ENCODE data around the gene PTPRJ.
"Not testable (repeated sequence)": the region's sequence is repeated elsewhere in the genome, so short reads cannot be mapped to it uniquely, and the experiment has no call there.

Gene PTPRJ

GRCh38 chr11:48123934-48124755 lies 143.8 kb downstream of the PTPRJ start:
- DNase-seq (ENCODE audit: insufficient read length) (no peak), FAIRE-seq (no peak)
- TF ChIP-seq POLR2A (IDR thresholded peaks at IDR 0.05; ENCODE audit: low read depth, low read length), result no peak
- TF ChIP-seq TAF1 (IDR thresholded peaks at IDR 0.05; ENCODE audit: borderline replicate concordance, low read depth, low read length), result no peak
- TF ChIP-seq POLR2AphosphoS5 (IDR thresholded peaks at IDR 0.05; ENCODE audit: low read depth, low read length), result no peak

DNA sequence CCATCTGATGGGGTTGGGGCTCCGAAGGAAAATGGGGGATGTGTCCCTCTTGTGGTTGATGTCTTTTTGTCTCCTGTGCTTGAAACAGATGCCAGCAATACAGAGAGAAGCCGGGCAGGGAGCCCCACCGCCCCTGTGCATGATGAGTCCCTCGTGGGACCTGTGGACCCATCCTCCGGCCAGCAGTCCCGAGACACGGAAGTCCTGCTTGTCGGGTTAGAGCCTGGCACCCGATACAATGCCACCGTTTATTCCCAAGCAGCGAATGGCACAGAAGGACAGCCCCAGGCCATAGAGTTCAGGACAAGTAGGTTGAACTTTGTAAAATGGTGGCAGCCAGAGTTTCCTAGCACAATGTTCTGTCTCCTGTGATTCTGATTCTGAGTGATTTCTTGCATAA lies 144.5 kb downstream of the PTPRJ start:
- TF ChIP-seq TAF1 (IDR thresholded peaks at IDR 0.05; ENCODE audit: borderline replicate concordance, low read depth, low read length) (no peak), POLR2A (IDR thresholded peaks at IDR 0.05; ENCODE audit: low read depth, low read length) (no peak), POLR2AphosphoS5 (IDR thresholded peaks at IDR 0.05; ENCODE audit: low read depth, low read length) (no peak)
- DNase-seq (ENCODE audit: insufficient read length), result no peak
- peak; percentile 44 for FAIRE-seq

DNA sequence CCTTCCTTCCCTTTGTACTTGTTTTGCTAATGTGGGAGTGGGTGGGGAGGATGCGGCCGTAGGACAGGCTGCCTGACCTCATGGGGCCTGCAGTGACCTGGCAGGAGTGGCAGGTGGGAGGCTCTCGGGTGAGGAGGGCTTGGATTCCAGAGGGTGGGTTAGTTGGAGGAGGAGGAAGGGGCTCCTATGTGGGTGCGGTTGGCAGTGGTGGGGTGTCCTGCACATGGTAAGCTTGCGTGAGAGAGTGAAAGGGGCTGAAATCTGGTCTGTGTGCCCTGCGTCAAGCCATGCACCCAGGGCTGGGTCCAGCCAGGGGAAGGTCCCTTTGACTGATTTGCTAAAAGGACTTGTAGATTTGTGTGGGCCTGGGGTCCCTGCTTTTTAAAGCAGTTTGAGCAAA lies 145.5 kb downstream of the PTPRJ start:
- DNase-seq (ENCODE audit: insufficient read length) (no peak), FAIRE-seq (no peak)
- no peak for TF ChIP-seq POLR2AphosphoS5 (IDR thresholded peaks at IDR 0.05; ENCODE audit: low read depth, low read length)
- no peak for TF ChIP-seq POLR2A (IDR thresholded peaks at IDR 0.05; ENCODE audit: low read depth, low read length)
- TF ChIP-seq TAF1 (IDR thresholded peaks at IDR 0.05; ENCODE audit: borderline replicate concordance, low read depth, low read length), result no peak

- TF ChIP-seq TAF1 (IDR thresholded peaks at IDR 0.05; ENCODE audit: borderline replicate concordance, low read depth, low read length) (no peak), POLR2A (IDR thresholded peaks at IDR 0.05; ENCODE audit: low read depth, low read length) (no peak)
- DNase-seq (ENCODE audit: insufficient read length) (no peak), FAIRE-seq (no peak)
Observed at GRCh38 chr11:48127521-48128183, 147.3 kb downstream of the PTPRJ start.

DNA sequence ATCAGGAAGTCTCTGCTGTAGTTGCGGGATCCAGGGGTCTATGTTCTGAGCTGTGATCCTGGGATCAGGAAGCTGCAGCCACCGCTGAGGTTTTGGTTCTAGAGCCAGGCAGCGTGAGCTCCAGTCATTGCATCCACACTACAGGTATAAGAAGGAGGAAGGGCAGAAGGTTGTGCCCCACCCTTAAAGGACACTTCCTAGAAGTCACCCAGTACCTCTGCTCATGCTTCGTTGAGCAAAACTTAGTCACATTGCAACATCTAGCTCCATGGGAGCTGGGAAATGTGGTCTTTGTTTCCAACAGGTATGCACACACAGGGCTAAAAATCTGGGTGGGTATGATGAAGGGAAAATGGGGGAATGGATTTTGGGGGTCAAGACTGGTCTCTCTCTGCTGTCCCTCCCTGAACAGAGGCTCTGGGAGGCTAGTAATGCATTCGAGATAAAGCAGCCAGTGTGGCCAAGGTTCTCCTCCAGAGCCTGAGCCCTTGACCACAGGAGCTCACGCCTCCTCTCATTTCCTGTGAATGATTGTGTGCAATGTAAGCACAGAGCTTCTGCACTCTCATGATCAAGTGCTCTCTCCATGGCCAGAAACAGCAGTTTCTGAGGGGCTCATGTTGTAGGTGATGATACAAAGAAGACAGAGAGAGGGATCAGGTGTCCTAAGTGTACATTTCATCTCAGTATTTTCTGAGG lies 149.5 kb downstream of the PTPRJ start:
- DNase-seq (ENCODE audit: insufficient read length) (no peak), FAIRE-seq (no peak)
- TF ChIP-seq POLR2AphosphoS5 (IDR thresholded peaks at IDR 0.05; ENCODE audit: low read depth, low read length), result no peak
- TF ChIP-seq POLR2A (IDR thresholded peaks at IDR 0.05; ENCODE audit: low read depth, low read length), result no peak
- no peak for TF ChIP-seq TAF1 (IDR thresholded peaks at IDR 0.05; ENCODE audit: borderline replicate concordance, low read depth, low read length)

DNA sequence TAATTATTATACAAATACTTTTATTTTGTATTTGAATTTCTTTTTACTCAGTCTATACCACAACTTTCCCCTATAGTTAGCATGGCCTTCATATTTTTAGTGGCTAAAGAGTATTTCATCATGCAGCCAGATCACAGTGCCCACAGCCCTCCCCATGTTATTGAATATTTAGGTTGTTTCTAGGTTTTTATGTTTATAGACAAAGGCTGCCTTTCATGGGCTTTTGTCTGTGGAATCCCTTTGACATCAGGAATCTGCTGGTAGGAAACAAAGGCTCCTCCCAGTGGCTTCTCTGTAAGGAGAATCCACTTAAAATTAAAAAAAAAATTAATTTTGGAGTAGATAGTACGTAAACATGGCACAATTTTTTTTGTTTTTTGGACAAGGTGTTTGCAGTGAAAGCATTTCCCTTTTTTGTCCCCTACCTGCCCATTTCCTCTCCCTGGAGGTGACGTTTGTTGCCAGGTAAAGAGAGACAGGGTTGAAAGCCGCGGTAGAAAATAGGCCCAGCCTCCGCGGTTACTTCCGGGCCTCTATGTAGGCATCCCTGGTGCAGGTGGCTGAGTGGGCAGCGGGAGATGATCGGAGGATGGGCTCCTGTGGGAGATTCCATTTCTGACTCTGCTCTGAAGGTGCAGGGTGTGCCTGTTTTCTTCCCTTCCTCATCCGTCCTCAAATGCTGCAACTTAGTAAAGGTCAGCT lies 154.0 kb downstream of the PTPRJ start:
- no peak for FAIRE-seq
- no peak for DNase-seq (ENCODE audit: insufficient read length)
- TF ChIP-seq POLR2A (IDR thresholded peaks at IDR 0.05; ENCODE audit: low read depth, low read length), result no peak
- TF ChIP-seq TAF1 (IDR thresholded peaks at IDR 0.05; ENCODE audit: borderline replicate concordance, low read depth, low read length), result no peak
- no peak for TF ChIP-seq POLR2AphosphoS5 (IDR thresholded peaks at IDR 0.05; ENCODE audit: low read depth, low read length)

GRCh38 chr11:48138222-48138621 lies 157.9 kb downstream of the PTPRJ start:
- FAIRE-seq (no peak), DNase-seq (ENCODE audit: insufficient read length) (no peak)
- TF ChIP-seq POLR2AphosphoS5 (IDR thresholded peaks at IDR 0.05; ENCODE audit: low read depth, low read length) (no peak), POLR2A (IDR thresholded peaks at IDR 0.05; ENCODE audit: low read depth, low read length) (no peak), TAF1 (IDR thresholded peaks at IDR 0.05; ENCODE audit: borderline replicate concordance, low read depth, low read length) (no peak)

DNA sequence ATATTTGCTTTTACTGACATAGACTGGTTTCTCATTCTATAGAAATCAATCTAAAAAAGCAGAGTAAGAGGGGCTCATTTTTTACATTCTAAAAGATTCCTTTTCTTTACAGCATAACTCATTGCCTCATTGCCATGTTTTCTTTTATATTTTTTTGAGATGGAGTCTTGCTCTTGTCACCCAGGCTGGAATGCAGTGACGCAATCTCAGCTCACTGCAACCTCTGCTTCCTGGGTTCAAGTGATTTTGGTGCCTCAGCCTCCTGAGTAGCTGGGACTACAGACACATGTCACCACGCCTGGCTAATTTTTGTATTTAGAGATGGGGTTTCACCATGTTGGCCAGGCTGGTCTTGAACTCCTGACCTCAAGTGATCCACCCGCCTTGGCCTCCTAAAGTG lies 159.5 kb downstream of the PTPRJ start:
- FAIRE-seq; DNase-seq (ENCODE audit: insufficient read length): not testable (repeated sequence)

GRCh38 chr11:48141475-48142122 lies 161.2 kb downstream of the PTPRJ start:
- TF ChIP-seq POLR2A (IDR thresholded peaks at IDR 0.05; ENCODE audit: low read depth, low read length), result no peak
- TF ChIP-seq POLR2AphosphoS5 (IDR thresholded peaks at IDR 0.05; ENCODE audit: low read depth, low read length), result no peak
- no peak for TF ChIP-seq TAF1 (IDR thresholded peaks at IDR 0.05; ENCODE audit: borderline replicate concordance, low read depth, low read length)
- FAIRE-seq (no peak), DNase-seq (ENCODE audit: insufficient read length) (no peak)

DNA sequence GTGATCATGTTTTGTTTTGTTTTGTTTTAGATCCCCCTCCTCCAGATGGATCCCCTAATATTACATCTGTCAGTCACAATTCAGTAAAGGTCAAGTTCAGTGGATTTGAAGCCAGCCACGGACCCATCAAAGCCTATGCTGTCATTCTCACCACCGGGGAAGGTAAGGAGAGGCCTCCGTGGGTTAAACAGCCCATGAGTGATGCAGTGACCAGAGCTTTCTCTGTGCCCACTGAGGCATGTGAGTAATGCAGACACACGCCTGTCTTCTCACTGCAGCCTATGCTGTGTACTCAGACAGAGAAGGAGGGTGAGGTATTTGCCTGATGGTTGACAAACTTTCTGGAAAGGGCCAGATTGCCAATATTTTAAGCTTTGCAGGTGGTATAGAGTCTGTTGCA lies 162.5 kb downstream of the PTPRJ start:
- TF ChIP-seq TAF1 (IDR thresholded peaks at IDR 0.05; ENCODE audit: borderline replicate concordance, low read depth, low read length) (no peak), POLR2A (IDR thresholded peaks at IDR 0.05; ENCODE audit: low read depth, low read length) (no peak), POLR2AphosphoS5 (IDR thresholded peaks at IDR 0.05; ENCODE audit: low read depth, low read length) (no peak)
- FAIRE-seq (no peak), DNase-seq (ENCODE audit: insufficient read length) (no peak)

DNA sequence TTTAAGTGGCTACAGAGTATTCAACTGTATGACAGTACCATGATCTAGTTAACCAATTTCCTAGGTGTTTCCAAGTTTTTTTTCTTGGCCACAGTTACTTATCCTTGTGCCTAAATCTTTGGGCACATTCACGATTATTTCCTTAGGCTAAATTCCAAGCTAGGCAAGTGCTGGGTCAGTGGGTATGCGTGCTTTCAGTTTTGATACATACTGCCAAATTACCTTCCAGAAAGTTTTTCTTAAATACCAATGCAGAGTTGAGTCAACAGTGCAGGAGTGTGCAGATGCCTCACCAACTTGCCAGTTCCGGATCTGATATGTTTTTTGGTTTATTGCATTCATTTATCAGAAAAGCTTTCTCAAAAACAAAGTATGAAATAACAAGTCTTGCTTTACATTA lies 168.4 kb downstream of the PTPRJ start:
- no peak for DNase-seq (ENCODE audit: insufficient read length)
- TF ChIP-seq TAF1 (IDR thresholded peaks at IDR 0.05; ENCODE audit: borderline replicate concordance, low read depth, low read length) (no peak), POLR2AphosphoS5 (IDR thresholded peaks at IDR 0.05; ENCODE audit: low read depth, low read length) (no peak), POLR2A (IDR thresholded peaks at IDR 0.05; ENCODE audit: low read depth, low read length) (no peak)
- FAIRE-seq, result no peak

All from GM12892 (cell line).